Mucosa of descending colon (tissue), 3 donors: Measurements from ENCODE around the gene PFKL. TPM values are rescaled to one million over a fixed set of nuclear protein-coding genes. Genes with fewer than 3 reads are reported as not detected.

Experiments
- ATAC-seq: fragments of 200-7000 bp; cut with Tn5 transposase; one replicate; pipeline ENCODE4 v1.9.1; 2020; ENCODE audit warnings: mild to moderate bottlenecking, moderate library complexity
- DNase-seq, 3 donors: peaks; one replicate each; pipeline ENCODE4 v3.0.0-alpha.2; 2020
- H3K36me3 ChIP-seq: fragments of 200-600 bp; one replicate; pipeline ENCODE4 v1.8.0; 2021; ENCODE audit warnings: low read depth, mild to moderate bottlenecking
- H3K4me1 ChIP-seq: fragments of 200-600 bp; one replicate; pipeline ENCODE4 v1.8.0; 2021; ENCODE audit warnings: low read depth, mild to moderate bottlenecking
- H3K4me3 ChIP-seq: fragments of 200-600 bp; one replicate; pipeline ENCODE4 v1.8.0; 2021; ENCODE audit warnings: mild to moderate bottlenecking
- H3K9me3 ChIP-seq: fragments of 200-600 bp; one replicate; pipeline ENCODE4 v1.8.0; 2021; ENCODE audit warnings: mild to moderate bottlenecking
- CTCF ChIP-seq: fragments of 200-600 bp; IDR thresholded peaks from one replicate; pipeline ENCODE4 v1.8.0; 2022; ENCODE audit warnings: antibody characterized with exemption, mild to moderate bottlenecking
- intact Hi-C, 2 donors: fragments of 100-400 bp; cut with DNase I in 1 of 2; cut with micrococcal nuclease in 1 of 2; formaldehyde crosslinking; loops; one replicate each; pipeline versions ENCODE4 v1.11.0 to v1.11.1; 2022; cut with DNase I, micrococcal nuclease
- total RNA-seq, 3 donors: library from RNA; stranded (reverse); fragmentation: NEBNext Ultra II Directional in 2 of 3; extraction: Animal tissue kit (Norgen Biotek cat#: 25700) in 2 of 3; gene quantifications; one replicate each; pipeline versions ENCODE4 v1.2.1 to v1.2.4, GENCODE V29; 2021 to 2023
- donor health status: DM: no; HTN: no; CAD: no; lungs with moderate emphysema.
- donor health status: DM: no; HTN: no; CAD: no.
- donor health status: DM: no; HTN: yes; CAD: no.

The PFKL gene
- total RNA-seq, 3 donors from 2014 or later, result 150 to 299 (median 237) TPM

- no peak for TF ChIP-seq CTCF
- H3K36me3 ChIP-seq, result no peaks in the 10 kb centered on the region
- ATAC-seq (peak; percentile 20), DNase-seq (peak in 2 of 3 donors; percentile 57 to 59)
- no peaks in the 10 kb centered on the region for H3K9me3 ChIP-seq
- no peak overlapping the region for H3K4me3 ChIP-seq
- H3K4me1 ChIP-seq, result peaks cover 43% of the 10 kb centered on the region
- intact Hi-C loops, result no loop called here
These were observed 5.0 kb downstream of the PFKL start for GRCh38 chr21:44304877-44305293.

- no peak for DNase-seq
- Histone ChIP-seq H3K4me1 (peaks cover 43% of the 10 kb centered on the region), H3K4me3 (no peak overlapping the region), H3K9me3 (no peaks in the 10 kb centered on the region), H3K36me3 (no peaks in the 10 kb centered on the region)
- intact Hi-C loops, result no loop called here
- no peak for ATAC-seq
- TF ChIP-seq CTCF, result no peak
These were observed 5.8 kb downstream of the PFKL start for GRCh38 chr21:44305691-44306090.

DNA sequence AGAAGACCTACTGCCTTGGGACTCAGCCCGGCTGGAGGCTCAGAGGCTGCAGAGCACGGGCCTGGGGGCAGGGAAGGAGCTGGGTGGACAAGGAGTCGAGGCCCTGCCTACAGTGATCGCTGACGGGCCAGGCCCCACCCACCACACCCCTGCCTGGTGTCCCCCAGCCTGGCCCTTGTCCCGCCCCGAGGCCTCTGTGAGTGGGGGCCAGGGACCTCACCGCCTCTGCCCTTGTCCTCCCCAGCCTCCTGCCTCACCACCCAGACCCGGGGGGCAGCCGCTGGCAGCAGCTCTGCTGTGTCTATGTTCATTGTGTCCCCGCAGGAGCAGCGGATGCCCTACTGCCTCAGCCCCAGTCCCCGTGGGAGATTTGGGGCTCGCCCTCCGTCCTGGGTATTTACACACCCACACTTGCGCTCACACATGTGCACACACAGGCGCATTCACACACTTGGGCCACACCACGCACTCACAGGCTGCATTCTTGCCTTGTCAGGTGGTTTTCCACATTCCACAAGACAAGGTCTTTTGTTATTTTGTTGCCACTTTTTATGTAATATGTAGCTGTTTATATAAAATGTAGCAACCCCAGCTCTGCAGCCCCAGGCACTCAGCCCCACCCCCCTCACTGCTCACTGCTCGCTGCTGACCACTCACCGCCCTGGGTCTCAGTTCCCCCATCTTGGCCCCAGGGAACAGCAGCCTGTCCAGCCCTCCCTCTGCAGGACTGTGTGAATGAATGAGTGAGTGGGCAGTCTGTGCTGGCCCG, 7.3 kb downstream of the PFKL start:
- no peaks in the 10 kb centered on the region for H3K9me3 ChIP-seq
- H3K36me3 ChIP-seq, result no peaks in the 10 kb centered on the region
- no peak for TF ChIP-seq CTCF
- intact Hi-C loops, result no loop called here
- ATAC-seq (no peak), DNase-seq (no peak)
- peaks cover 31% of the 10 kb centered on the region for H3K4me1 ChIP-seq
- H3K4me3 ChIP-seq, result no peak overlapping the region

- Histone ChIP-seq H3K36me3 (peaks cover 5% of the 10 kb centered on the region), H3K4me1 (no peaks in the 10 kb centered on the region), H3K9me3 (no peaks in the 10 kb centered on the region), H3K4me3 (no peak overlapping the region)
- DNase-seq (no peak), ATAC-seq (no peak)
- TF ChIP-seq CTCF, result no peak
- intact Hi-C loops, result no loop called here
These were observed 11.0 kb downstream of the PFKL start for GRCh38 chr21:44310628-44311507.

GRCh38 chr21:44312089-44312488, 12.2 kb downstream of the PFKL start:
- H3K4me3 ChIP-seq, result no peak overlapping the region

More at GRCh38 chr21:44312089-44312488, 12.2 kb downstream of the PFKL start:
- DNase-seq, result no peak
- no peak for ATAC-seq
- Histone ChIP-seq H3K9me3 (no peaks in the 10 kb centered on the region), H3K36me3 (peaks cover 6% of the 10 kb centered on the region), H3K4me1 (no peaks in the 10 kb centered on the region)
- intact Hi-C loops, result no loop called here
- TF ChIP-seq CTCF, result no peak
